ENCODE results near the gene DDX59.

Gene DDX59

GRCh38 chr1:200671235-200671786 is 1.6 kb upstream of the DDX59 start:
- no peak for DNase-seq

- DNase-seq: peak in 27 of 56 donors; percentile 22 to 81 (median 52)
Observed at GRCh38 chr1:200670242-200671118, 773 bp upstream of the DDX59 start.

- DNase-seq: no peak
Observed at GRCh38 chr1:200668514-200669313, 993 bp downstream of the DDX59 start.

GRCh38 chr1:200666309-200666708 is 3.4 kb downstream of the DDX59 start:
- DNase-seq: no peak

- no peak for DNase-seq
Observed at GRCh38 chr1:200665861-200666260, 3.8 kb downstream of the DDX59 start.

- DNase-seq: no peak
Observed at GRCh38 chr1:200660719-200661118, 9.0 kb downstream of the DDX59 start.

GRCh38 chr1:200659269-200659668 is 10.4 kb downstream of the DDX59 start:
- no peak for DNase-seq

GRCh38 chr1:200658037-200658818 is 11.5 kb downstream of the DDX59 start:
- DNase-seq: no peak

- no peak for DNase-seq
Observed at GRCh38 chr1:200654660-200655059, 15.0 kb downstream of the DDX59 start.

GRCh38 chr1:200653022-200653462 is 16.7 kb downstream of the DDX59 start:
- no peak for DNase-seq

GRCh38 chr1:200652378-200652777 is 17.3 kb downstream of the DDX59 start:
- DNase-seq: no peak

GRCh38 chr1:200646515-200646914 is 23.2 kb downstream of the DDX59 start:
- DNase-seq: no peak

- DNase-seq: no peak
Observed at GRCh38 chr1:200644021-200644420, 25.7 kb downstream of the DDX59 start.

GRCh38 chr1:200642481-200642880 is 27.2 kb downstream of the DDX59 start:
- no peak for DNase-seq

GRCh38 chr1:200640963-200641401 is 28.7 kb downstream of the DDX59 start:
- DNase-seq: no peak

GRCh38 chr1:200640373-200640962 is 29.2 kb downstream of the DDX59 start:
- no peak for DNase-seq

- DNase-seq: no peak
Observed at GRCh38 chr1:200638073-200638472, 31.6 kb downstream of the DDX59 start.

GRCh38 chr1:200636681-200637080 is 33.0 kb downstream of the DDX59 start:
- DNase-seq: no peak

GRCh38 chr1:200634261-200635122 is 35.2 kb downstream of the DDX59 start:
- no peak for DNase-seq

- no peak for DNase-seq
Observed at GRCh38 chr1:200631375-200631774, 38.3 kb downstream of the DDX59 start.
